Stimulated activated CD8-positive, alpha-beta memory T cell treated with anti-CD3 and anti-CD28 coated beads, Interleukin-7, amount 100 ng/mL, for 48 hours (primary cell): ENCODE results near the gene PAPOLG.
A peak's percentile ranks its signal among the peaks of the same experiment; 100 is the strongest.

Experiments
- DNase-seq, 2 donors: peaks; one replicate each; pipeline ENCODE4 v3.0.0-alpha.2; 2020; ENCODE audit warnings: low read depth in 1 of 2; ENCODE audit errors: extremely low read depth in 1 of 2

PAPOLG gene

DNA sequence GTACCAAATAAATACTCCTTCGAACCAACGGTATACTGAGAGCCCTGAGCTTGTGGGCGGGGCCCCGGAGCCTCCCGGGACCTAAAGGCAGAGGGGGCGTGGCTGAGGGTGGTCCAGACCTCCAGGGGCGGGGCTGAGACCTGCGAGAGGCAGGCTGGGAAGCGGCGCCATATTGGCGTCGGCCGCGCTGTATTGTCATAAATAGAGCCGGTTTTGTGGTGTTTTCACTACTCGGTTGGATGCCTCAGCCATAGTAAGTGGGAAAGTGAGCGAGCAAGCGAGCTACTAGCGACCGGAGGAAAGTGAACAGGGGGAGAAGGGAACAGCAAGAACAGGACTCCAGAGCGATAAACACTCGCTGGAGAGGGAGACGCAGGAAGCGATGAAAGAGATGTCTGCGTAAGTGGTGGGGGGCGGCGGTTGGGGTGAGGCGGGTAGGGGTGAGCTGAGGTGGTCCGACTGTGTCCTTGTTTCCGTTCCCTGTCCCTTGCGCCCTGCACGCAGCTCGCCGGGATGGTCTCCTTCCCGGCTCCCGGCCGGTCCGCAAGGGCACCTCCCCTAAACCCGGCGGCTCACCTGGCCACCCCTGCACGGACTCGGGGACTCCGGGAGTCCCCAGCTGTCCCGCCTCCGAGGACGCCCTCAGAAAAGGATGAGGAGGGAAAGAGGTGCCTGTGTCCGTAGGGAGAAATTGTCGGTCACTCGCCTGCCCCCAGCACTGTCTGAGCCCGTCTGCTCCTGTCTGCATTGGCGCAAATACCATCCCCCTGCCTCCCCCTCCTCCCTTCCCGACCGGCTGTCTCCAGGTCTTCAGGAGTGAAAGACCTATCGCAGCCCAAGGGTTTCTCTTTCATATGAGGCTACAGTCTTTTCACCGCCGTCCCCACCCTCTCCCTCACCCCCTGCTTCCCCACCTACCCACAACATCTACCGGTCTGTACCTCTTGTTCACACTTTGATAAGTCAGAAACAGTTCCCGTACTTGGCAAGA is at the start of gene PAPOLG:
PAPOLG (plus strand) TSS at position 172 of the 991 bp plus-strand sequence; CDS start at position 383, 211 bp downstream.
- DNase-seq = peak; percentile 93 to 98

DNA sequence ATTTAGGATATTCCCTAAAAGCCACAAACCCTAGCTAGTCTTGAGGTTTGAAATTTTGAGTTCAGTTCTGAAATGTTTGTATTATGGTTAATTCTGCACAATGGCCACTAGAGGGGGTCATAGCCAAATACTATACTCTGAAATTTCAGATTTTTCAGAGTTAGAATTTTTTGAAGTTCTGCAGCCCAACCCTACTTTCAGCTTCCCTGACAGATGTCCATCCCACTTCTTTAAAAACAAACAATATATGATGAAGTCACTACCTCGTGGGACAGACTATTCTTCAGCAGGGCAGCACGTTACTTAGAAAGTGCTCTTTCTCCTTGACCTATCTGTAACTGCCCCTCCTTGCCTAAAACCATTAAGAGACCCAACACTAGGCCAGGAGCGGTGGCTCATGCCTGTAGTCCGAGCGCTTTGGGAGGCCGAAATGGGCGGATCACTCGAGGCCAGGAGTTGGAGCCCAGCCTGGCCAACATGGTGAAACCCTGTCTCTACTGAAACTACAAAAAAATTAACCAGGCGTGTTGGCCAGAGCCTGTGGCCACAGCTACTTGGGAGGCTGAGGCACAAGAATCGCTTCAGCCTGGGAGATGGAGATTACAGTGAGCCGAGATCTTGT is 48.2 kb upstream of the PAPOLG start:
- no peak for DNase-seq

DNA sequence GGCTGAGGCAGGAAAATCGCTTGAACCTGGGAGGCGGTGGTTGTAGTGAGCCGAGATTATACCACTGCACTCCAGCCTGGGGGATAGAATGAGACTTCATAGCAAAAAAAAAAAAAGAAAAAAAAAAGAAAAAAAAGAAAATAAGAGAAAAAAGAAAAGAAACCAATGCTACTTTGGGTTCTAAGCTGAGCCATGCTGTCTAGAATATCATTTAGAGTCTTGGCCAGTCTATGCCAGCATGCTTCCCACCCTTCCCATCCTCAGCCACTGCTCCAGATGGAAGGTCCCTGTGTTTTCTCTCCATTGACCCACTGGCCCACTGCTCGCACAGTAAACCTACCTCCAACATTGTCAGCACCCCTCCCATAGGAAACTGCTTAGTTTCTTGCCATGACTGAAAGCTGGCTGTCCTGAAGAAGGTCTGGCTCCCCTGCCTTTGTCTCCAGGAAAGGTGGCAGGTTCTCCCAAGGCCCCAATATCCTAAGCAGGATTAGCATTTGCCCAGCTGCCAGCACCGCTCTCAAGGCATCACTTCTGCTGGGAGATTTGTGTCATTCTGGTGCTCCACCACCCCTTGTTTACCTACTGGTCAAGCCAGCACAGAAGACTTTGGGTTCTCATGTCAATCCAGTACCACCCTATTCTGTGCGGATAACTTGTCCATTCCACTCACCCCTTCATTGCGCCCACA is 47.3 kb upstream of the PAPOLG start:
- no peak for DNase-seq

DNA sequence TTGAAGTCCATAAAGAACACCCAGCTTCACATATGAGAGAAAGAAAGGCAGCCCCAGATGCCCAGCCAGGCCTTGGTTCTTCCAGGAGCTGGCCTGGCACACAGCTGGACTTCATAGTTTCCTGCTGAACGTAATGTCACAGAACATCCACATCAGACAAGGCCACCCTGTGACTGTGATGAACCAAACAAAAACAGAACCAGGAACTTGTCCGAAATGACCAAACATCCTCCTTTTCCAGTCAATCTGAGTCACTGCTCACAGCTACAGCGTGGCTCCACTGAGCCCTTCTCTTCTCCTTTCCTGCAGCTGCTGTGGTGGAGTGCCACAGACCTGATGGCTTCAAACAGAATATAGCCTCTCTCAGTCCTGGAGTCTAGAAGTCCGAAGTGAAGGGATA is 45.4 kb upstream of the PAPOLG start:
- no peak for DNase-seq

DNA sequence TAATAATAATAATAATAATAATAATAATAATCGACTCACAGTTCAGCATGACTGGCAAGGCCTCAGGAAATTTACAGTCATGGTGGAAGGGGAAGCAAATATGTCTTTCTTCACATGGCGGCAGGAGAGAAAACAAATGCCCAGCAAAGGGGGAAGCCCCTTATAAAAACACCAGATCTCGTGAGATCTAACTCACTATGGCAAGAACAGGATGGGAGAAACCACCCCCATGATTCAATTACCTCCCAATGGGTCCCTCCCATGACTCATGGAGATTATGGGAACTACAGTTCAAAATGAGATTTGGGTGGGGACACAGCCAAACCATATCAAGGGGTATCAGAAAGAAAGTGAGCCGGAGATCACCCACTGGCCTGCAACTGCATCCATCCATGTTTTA is 40.5 kb upstream of the PAPOLG start:
- DNase-seq = no peak

DNA sequence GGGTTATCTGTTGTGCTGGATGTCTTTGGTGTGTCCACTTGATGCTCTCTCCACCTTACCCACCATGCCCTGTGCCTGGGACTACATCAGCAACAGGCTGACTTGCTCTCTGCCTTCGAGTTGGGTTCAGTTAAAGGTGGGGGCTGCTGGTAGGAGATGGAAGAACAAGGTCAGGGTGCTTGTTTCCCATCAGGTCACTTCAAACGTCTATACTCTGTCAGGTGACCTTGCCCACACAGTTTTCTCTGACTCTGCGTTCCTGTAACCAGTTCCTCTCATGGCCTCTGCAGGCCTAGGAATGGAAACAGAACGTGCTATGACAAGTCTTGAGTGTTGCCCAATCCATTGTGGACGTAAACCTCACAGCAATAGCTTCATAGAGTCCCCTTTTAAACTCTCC is 38.4 kb upstream of the PAPOLG start:
- DNase-seq = no peak

DNA sequence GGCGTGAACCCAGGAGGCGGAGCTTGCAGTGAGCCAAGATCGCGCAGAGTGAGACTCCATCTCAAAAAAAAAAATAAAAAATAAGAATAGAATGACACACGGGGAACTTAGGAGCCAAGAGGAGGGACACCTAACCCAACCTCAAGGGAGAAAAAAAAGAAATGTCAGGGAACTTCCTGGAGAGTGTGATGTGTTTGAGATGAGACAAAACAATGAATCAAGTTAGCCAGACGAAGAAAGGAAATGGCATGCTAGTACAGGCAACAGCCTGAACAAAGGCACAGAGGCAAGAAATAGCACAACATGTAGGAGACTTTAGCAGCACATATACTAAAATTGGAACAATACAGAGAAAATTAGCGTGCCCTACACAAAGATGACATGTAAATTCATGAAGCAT is 36.7 kb upstream of the PAPOLG start:
- DNase-seq = no peak

DNA sequence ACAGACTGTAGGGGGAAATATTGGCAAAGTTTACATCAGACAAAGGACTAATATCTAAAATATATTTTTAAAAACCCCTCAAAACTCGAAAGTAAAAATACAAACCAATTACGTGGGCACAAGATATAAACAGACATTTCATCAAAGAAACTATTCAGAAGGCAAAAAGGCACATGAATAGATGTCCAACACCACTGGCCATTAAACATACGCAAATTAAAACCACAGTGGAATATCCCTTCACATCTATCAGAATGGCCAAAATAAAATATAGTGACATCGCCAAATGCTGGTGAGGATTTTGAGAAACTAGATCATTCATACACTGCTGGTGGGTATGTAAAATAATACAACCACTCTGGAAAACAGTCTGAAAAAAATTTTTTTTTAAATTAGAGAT is 30.6 kb upstream of the PAPOLG start:
- DNase-seq = no peak

DNA sequence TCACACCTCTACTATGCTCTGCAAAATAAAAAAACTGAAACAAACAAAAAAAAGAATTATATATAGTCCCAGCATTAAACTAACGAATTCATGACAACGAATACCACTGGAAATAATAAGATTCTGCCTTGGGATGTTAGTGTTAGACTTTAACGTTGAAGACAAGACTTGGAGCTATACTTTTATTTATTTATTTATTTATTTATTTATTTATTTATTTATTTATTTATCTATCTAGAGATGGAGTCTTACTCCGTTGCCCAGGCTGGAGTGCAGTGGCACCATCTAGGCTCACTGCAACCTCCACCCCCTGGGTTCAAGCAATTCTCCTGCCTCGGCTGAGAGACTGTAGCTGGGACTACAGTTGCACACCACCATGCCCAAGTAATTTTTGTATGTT is 27.2 kb upstream of the PAPOLG start:
- DNase-seq = no peak

DNA sequence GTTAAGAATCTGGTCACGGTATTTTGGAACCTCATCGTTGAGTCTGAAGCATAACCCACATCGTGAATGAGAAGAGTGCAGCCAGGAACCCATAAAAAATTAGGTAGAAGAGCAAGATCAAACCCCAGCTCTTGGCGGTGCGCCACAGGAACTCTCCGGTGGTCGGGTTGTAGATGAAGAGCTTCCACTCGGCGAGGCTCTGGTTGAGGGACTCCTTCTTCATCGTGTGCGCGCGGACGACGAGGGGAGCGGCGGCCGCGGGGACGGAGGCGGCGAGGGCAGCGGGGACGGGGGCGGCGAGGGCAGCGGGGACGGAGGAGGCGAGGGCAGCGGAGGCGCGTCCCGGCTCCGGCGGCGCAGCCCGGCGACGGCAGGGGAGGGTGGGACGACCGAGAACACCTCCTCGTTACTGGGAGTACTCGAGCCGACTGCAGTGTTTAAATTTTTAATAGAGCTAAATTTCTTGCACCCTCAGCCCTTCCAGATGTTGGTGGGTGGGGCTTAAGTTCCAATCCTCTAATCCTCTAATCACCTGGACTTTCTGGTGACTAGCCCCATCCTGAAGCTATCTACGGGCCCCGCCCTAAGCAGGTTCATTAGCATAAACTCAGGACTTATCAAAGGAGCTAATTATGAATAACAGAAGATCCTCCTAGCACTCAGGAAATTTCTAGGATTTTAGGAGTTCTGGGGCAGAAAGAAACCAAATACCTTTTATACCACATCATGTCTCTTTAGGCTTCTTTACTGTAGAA is 20.4 kb upstream of the PAPOLG start:
- DNase-seq = no peak

DNA sequence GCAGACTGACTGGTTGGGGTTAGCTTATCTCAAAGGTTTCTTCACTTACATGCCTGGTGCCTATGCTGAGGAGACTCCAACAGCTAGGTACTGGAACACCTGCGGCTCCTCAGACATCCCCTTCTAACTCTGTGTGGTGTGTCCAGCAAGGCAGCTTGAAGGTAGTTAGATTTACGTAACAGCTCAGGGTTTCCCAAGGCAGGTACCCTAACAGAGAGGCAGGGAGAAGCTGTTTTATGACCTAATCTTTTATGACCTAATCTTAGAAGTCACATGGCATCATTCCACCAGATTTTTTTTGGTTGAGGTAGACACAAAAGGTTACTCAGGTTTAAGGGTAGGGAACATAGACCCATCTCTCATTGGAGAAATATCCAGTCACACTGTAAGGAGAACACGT is 17.4 kb upstream of the PAPOLG start:
- no peak for DNase-seq

DNA sequence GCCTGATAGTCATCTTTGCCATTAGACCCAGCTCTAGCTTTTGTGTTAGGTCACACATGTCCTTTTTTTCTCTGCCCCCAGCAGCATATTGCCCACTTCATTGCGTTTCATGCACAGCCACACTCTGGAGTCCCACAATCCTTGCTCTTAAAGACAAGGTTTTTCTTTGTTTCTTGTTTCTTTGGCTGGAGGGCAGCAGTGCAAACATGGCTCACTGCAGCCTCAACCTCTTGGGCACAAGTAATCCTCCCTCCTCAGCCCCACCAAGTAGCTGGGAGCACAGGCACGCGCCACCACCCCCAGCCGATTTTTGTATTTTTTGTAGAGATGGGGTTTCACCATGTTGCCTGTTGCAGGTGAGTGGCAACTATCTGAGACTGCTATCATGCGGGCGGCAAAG is 16.9 kb upstream of the PAPOLG start:
- DNase-seq = no peak

DNA sequence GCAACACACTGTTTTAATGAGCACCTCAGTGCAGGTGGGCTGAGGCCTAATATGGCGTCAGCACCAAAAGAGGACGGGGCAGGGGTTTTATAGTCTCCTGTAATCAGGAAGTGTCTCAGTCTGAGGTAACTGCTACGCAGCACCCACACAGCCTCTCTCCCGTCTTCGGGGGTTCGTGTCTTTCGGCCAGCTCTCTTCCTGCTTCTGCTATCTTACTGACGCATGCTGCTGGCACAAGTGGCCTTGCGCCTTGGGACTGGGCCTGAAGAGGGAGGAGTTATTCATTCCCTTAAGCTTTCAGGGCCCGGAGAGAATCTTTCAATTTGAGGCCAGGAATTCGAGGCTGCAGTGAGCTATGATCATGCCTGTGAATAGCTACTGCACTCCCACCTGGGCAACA is 14.5 kb upstream of the PAPOLG start:
- DNase-seq = no peak

DNA sequence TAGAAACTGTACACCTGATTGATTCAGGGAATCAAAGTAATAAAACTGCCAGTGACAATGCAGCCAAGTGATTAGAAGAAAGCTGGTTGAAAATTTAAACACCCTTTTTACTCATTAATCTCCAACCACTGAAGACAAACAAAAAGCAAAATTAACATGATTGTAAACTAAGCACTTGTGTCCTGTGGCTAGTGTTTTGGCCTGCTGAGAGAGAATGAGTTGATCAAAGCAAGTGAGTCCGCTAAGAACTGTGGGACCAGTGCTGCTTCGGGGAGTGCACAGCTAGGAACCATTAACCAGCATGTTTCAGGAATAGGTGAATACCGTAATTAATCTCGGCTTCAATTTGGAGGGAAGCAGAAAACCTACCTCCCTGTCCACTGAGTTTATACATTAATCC is 13.6 kb upstream of the PAPOLG start:
- DNase-seq = no peak

DNA sequence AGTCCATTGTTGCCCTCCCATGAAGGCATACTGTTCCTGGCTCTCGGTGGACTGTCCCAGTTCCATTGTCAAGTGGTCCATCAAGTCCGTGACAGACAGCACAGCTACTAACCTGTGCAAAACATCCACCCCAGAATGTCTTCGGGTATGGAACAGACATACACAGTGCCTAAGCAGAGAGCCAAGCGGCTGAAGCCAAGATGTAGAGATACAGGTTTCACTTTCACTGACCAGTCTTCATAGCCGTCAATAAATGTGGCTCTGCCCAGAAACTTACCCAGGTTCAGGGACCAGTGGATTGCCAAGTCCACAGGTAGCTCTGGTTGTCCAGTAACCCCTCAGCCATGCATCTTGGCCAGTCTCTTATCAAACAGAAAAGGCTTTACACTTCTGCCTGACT is 10.7 kb upstream of the PAPOLG start:
- DNase-seq = no peak

DNA sequence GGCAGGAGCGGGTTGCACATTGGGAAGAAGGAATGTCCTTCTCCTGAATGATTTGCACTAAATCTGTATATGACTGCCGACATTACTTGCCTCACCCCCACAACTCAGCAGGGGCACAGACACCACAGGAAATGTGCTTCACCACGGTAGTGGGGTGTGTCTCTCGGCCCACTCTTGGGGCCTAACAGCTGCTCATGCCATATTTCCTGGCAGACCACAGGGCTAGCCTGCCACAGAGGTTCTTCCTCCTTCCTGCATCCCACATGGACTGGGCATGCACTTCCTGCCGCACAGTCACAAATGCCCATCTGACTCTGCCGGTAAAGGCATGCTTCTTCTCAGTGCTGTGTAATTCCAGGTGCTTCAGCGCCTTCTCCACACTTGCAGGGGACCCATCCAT is 10.3 kb upstream of the PAPOLG start:
- no peak for DNase-seq

DNA sequence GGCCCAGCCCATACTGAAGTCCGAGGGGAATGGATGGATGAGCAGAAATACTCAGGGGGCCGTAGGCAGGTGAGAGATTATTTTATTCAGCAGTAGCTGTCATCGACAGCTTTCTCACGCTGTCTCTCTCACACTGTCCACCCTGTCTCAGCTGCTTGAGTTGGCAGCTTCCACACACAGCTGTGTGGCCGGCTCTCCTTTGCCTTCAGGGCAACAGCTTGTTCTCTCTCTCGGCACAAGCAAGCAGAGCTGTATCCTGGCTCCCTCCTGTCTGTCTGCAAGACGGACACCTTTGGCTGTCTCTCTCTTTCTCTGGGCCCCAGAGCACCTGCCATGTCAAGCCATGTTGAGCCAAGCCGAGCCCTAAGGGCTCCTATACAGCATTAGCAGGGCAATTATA is 9.8 kb upstream of the PAPOLG start:
- DNase-seq = no peak

DNA sequence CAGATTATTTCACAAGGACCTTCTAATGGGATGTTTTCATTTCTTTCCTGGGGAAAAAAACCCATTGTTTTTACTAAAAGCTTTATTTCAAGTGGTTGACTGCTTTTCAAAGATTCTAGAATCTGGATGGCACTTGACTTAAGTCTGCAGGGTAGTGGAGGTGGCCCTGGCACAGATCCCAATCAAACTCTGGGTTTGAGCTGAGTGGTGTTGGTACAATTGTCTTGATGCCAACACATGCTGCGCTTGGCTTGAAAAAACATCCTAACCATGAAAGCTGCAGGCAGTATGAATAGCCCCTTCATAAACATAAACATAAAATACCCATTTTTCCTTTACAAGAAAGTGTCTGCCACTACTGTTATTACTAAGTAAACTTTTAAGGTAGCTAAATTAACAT is 3.6 kb downstream of the PAPOLG start:
- no peak for DNase-seq

DNA sequence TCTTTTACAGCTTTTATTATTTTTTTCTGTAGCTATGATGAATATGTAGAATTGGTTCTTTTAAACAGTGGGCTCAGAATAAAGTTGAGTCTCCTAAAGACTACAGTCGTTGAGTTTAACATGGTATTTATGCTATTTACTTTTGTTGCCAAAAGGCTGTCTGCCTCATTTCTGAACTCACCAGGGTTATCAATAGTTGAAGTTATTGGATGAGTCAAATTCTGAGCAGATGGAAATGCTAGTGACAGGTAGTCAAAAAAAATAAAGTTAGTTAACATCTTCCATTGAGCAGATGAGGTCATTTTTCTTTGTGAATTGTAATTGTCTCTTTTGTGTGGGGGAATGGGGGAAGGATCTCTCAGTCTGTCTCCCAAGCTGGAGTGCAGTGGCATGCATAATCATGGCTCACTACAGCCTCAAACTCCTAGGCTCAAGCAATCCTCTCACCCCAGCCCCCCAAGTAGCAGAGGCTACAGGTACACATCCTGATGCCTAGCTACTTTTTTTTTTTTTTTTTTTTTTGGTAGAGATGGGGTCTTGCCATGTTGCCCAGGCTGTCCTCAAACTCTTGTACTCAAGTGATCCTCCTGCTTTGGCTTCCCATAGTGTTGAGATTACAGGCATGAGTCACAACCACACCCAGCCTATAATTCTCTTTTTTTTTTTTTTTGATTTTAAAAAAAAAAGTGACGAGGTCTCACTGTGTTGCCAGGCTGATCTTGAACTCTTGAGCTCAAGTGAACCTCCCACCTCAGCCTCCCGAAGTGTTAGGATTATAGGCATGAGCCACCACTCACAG is 8.9 kb downstream of the PAPOLG start:
- no peak for DNase-seq

DNA sequence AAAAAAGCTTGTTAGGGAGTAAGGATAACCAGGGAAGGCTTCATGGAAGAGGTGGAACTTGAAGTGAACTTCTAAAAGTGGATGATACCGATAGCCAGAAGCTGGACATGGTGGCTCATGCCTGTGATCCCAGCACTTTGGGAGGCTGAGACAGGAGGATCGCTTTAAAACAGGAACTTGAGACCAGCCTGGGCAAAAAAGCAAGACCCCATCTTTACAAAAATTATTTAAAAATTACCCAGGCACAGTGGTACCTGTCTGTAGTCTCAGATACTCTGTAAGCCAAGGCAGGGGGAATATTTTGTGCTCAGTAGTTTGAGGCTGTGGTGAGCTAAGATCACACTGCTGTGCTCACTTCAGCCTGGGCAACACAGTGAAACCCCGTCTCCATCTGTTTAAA is 10.2 kb downstream of the PAPOLG start:
- DNase-seq = no peak
